ENCODE data around the gene HK2. TPM values are rescaled to one million over a fixed set of nuclear protein-coding genes. Genes with fewer than 3 reads are reported as not detected.
A peak's percentile ranks its signal among the peaks of the same experiment; 100 is the strongest.
"Not testable (repeated sequence)": the region's sequence is repeated elsewhere in the genome, so short reads cannot be mapped to it uniquely, and the experiment has no call there.

HK2 gene
- 8.3 TPM for total RNA-seq

GRCh38 chr2:74833418-74834233 is at the start of gene HK2:
TSS of gene HK2 (plus strand) at chr2:74834127. CDS start at chr2:74834581, 454 bp downstream.
- Histone ChIP-seq H3K9me3 (ENCODE audit: low read depth, low read length) (no peaks in the 10 kb centered on the region), H3K4me1 (ENCODE audit: insufficient read depth, low read length) (peaks cover 55% of the 10 kb centered on the region), H3K4me3 (ENCODE audit: low read length) (peak within 1 kb of the TSS; percentile 81), H3K27me3 (ENCODE audit: insufficient read depth, low read length) (no peaks in the 10 kb centered on the region)

- peaks cover 13% of the 10 kb centered on the region for H3K9me3 ChIP-seq (ENCODE audit: low read depth, low read length)
- H3K4me3 ChIP-seq (ENCODE audit: low read length), result no peak overlapping the region
- peaks cover 22% of the 10 kb centered on the region for H3K4me1 ChIP-seq (ENCODE audit: insufficient read depth, low read length)
- H3K27me3 ChIP-seq (ENCODE audit: insufficient read depth, low read length), result no peaks in the 10 kb centered on the region
Observed at GRCh38 chr2:74789271-74789670, 44.7 kb upstream of the HK2 start.

DNA sequence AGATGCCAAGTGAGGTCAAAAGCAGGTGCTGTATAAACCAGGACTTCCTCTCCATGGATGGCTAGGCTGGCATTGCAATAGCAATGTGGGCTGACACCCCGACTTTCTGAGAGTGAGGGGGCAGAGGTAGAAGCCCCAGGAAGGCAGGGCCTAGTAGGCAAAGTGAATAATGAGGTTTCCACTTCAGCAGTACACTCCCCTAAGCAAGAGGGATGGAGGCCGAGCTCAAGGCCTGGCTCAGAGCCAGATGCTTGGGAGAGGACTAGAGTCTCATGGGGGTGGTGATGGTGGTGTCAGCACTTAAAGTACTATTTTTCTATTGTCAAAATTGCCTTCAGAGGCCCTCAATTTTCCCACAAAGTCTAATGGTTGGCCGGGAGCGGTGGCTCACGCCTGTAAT is 41.6 kb upstream of the HK2 start:
- peaks cover 22% of the 10 kb centered on the region for H3K4me1 ChIP-seq (ENCODE audit: insufficient read depth, low read length)
- H3K9me3 ChIP-seq (ENCODE audit: low read depth, low read length), result peaks cover 13% of the 10 kb centered on the region
- no peaks in the 10 kb centered on the region for H3K27me3 ChIP-seq (ENCODE audit: insufficient read depth, low read length)
- no peak overlapping the region for H3K4me3 ChIP-seq (ENCODE audit: low read length)

- not testable (repeated sequence) for H3K9me3 ChIP-seq (ENCODE audit: low read depth, low read length); H3K27me3 ChIP-seq (ENCODE audit: insufficient read depth, low read length); H3K4me3 ChIP-seq (ENCODE audit: low read length); H3K4me1 ChIP-seq (ENCODE audit: insufficient read depth, low read length)
Observed at GRCh38 chr2:74794878-74795277, 39.0 kb upstream of the HK2 start.

DNA sequence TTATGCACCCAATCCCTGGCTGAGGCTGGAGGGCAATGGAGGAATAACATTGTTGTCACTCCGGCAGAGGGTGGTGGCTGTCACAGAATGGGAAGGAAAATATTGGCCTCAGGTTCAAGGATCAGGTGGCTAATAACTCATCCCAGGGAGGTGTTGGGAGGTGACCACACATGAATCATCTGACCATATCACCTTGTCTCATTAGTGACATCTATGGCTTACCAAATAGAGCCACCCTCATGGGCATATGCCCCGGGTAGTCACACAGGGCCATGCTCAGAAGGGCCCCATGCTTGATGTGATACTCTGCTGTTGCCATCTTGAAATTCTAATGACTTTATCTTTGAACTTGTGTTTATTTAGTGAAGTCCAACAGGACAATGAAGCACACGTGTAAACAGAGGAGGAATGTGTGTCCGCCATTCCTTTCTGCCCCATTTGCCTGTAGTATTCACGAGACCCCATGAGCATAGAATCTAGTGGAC is 27.5 kb upstream of the HK2 start:
- no peaks in the 10 kb centered on the region for H3K9me3 ChIP-seq (ENCODE audit: low read depth, low read length)
- H3K4me3 ChIP-seq (ENCODE audit: low read length), result no peak overlapping the region
- H3K4me1 ChIP-seq (ENCODE audit: insufficient read depth, low read length), result peaks cover 15% of the 10 kb centered on the region
- H3K27me3 ChIP-seq (ENCODE audit: insufficient read depth, low read length), result no peaks in the 10 kb centered on the region

- no peaks in the 10 kb centered on the region for H3K9me3 ChIP-seq (ENCODE audit: low read depth, low read length)
- H3K4me1 ChIP-seq (ENCODE audit: insufficient read depth, low read length), result peaks cover 15% of the 10 kb centered on the region
- no peaks in the 10 kb centered on the region for H3K27me3 ChIP-seq (ENCODE audit: insufficient read depth, low read length)
- no peak overlapping the region for H3K4me3 ChIP-seq (ENCODE audit: low read length)
Observed at GRCh38 chr2:74806920-74807319, 27.0 kb upstream of the HK2 start.

- H3K4me3 ChIP-seq (ENCODE audit: low read length), result no peak overlapping the region
- no peaks in the 10 kb centered on the region for H3K27me3 ChIP-seq (ENCODE audit: insufficient read depth, low read length)
- peaks cover 24% of the 10 kb centered on the region for H3K4me1 ChIP-seq (ENCODE audit: insufficient read depth, low read length)
- H3K9me3 ChIP-seq (ENCODE audit: low read depth, low read length), result no peaks in the 10 kb centered on the region
Observed at GRCh38 chr2:74812787-74813590, 20.9 kb upstream of the HK2 start.

DNA sequence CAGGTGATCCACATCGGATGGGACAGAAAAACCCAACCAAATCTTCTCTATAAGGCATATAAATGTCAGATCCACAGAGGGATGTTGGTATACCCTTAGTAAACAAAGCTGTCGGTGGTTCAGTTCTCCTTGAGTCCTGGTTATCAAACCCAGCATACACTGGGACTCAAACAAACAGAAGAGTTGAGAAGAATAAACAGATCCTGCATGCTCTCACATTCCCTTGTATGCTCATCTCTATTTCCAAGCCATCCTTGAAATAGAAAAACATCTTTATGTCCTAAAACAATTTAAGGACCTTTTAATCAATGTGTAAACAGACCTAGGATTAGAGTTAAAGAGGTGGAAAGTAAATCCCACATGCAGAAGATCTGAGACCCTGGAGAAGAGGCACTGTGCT is 19.8 kb upstream of the HK2 start:
- Histone ChIP-seq H3K4me1 (ENCODE audit: insufficient read depth, low read length) (peaks cover 29% of the 10 kb centered on the region), H3K9me3 (ENCODE audit: low read depth, low read length) (no peaks in the 10 kb centered on the region), H3K27me3 (ENCODE audit: insufficient read depth, low read length) (no peaks in the 10 kb centered on the region), H3K4me3 (ENCODE audit: low read length) (no peak overlapping the region)

DNA sequence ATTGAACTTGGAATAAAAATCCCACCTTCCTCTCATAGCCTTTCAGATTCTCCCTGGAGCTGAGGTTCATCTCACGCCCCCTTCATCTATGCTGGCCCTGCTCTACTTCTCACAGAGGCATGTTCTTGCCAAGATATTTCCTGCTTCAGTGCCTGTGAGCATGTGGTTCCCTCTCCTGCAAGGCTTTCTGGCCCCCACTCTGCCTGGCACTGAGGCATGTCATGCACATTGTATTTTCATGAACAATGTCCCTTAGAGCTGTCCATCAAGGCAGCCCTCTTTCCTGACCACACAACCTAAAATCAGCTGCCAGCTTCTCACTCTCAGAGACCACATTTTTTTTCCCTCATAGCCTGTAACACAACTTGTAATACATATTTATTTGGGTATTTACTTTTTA is 18.0 kb upstream of the HK2 start:
- Histone ChIP-seq H3K27me3 (ENCODE audit: insufficient read depth, low read length) (no peaks in the 10 kb centered on the region), H3K4me1 (ENCODE audit: insufficient read depth, low read length) (peaks cover 31% of the 10 kb centered on the region), H3K4me3 (ENCODE audit: low read length) (no peak overlapping the region), H3K9me3 (ENCODE audit: low read depth, low read length) (no peaks in the 10 kb centered on the region)

GRCh38 chr2:74816540-74817303 is 17.2 kb upstream of the HK2 start:
- peaks cover 37% of the 10 kb centered on the region for H3K4me1 ChIP-seq (ENCODE audit: insufficient read depth, low read length)
- no peaks in the 10 kb centered on the region for H3K9me3 ChIP-seq (ENCODE audit: low read depth, low read length)
- H3K4me3 ChIP-seq (ENCODE audit: low read length), result no peak overlapping the region

GRCh38 chr2:74817304-74817675 is 16.6 kb upstream of the HK2 start:
- Histone ChIP-seq H3K4me1 (ENCODE audit: insufficient read depth, low read length) (peaks cover 37% of the 10 kb centered on the region), H3K9me3 (ENCODE audit: low read depth, low read length) (no peaks in the 10 kb centered on the region), H3K27me3 (ENCODE audit: insufficient read depth, low read length) (no peaks in the 10 kb centered on the region), H3K4me3 (ENCODE audit: low read length) (no peak overlapping the region)

More at GRCh38 chr2:74816540-74817303, 17.2 kb upstream of the HK2 start:
- no peaks in the 10 kb centered on the region for H3K27me3 ChIP-seq (ENCODE audit: insufficient read depth, low read length)

DNA sequence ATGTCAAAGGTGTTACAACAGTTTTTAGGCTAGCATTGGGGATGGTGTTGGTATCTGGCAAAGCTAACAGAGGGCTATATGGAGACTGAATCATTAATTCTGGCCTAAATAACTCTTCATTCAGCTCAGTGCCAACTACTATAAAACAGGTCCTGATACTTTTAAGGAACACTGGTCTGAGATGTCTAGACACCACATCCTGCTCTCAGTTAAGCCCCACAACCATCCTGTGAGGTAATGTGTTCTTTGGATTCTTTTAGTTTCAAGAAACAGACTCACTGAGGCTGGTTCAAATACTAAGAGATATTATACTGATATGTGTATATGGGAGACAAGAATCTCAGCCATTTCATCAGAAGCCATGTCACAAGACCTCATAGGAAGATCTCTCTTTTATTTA is 14.2 kb upstream of the HK2 start:
- no peak overlapping the region for H3K4me3 ChIP-seq (ENCODE audit: low read length)
- no peaks in the 10 kb centered on the region for H3K9me3 ChIP-seq (ENCODE audit: low read depth, low read length)
- peaks cover 41% of the 10 kb centered on the region for H3K4me1 ChIP-seq (ENCODE audit: insufficient read depth, low read length)
- H3K27me3 ChIP-seq (ENCODE audit: insufficient read depth, low read length), result no peaks in the 10 kb centered on the region

DNA sequence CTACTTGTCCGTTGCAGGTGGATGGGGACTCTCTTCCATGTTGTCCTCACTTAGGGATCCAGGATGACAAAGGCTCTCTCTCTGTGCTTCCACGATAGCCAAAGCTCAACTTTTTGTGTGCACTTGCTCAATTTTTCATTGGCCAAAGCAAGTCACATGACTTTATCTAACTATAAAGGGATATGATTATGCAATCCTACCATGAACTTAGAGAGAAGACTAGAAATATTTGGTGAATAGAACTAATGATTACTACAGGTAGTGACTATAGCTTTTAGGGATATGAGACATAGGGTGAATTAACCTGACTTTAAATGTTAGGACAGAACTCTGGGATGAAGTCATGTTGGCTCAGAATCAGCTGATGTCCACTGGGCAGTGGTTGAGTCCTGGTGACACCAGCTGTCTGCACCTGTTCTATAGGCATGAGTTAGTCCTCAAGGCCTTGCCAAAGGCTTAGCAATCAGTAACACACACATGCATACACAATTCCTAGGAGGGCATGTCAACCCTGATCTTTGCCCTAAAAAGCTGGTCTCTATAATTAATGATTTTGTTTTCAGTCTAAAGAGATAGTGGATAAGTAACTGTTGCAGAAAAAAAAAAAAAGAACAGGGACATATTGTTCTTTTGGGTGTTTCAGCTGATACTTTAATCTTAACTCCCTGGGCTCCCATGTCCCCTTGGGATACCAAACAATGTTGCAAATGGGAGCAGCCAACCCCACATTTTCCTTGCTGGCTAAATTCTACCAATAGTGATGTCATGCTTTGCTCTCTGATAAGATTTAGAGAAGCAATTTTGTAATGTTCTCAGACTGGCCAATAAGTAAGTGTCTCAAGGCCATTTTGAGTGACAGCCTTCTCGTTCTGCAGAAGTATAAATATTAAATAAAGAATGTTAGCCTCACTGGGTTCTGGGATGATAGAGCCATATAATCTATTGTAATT is 12.5 kb upstream of the HK2 start:
- Histone ChIP-seq H3K27me3 (ENCODE audit: insufficient read depth, low read length) (no peaks in the 10 kb centered on the region), H3K4me1 (ENCODE audit: insufficient read depth, low read length) (peaks cover 43% of the 10 kb centered on the region), H3K9me3 (ENCODE audit: low read depth, low read length) (no peaks in the 10 kb centered on the region), H3K4me3 (ENCODE audit: low read length) (no peak overlapping the region)

Data from mononuclear cell (primary cell).